GM10248 (cell line): ENCODE measurements around the gene MROH9.

Source experiments
- CTCF ChIA-PET: fragments of 300-600 bp; sonication (Branson Sonifier 250); formaldehyde crosslinking; extraction: SDS; loops from one replicate; lab custom pipeline; 2021; ENCODE audit warnings: antibody characterized with exemption; lab: Yijun Ruan, JAX
- POLR2A ChIA-PET: fragments of 350-650 bp; sonication (Branson Sonifier 250); formaldehyde crosslinking; extraction: SDS; loops from one replicate; lab custom pipeline; 2020; ENCODE audit warnings: antibody characterized with exemption; lab: Yijun Ruan, JAX
- DNase-seq: peaks from one replicate; pipeline ENCODE4 v3.0.0; 2012; ENCODE audit errors: extremely low spot score
- TF ChIP-seq, protein P1 (sequence below): IDR thresholded peaks from 2 replicates; pipeline ENCODE4 v1.5.1; 2012; ENCODE audit warnings: mild to moderate bottlenecking, low read depth; ENCODE audit errors: extremely low read depth, missing control alignments, control extremely low read depth

Gene MROH9

DNA sequence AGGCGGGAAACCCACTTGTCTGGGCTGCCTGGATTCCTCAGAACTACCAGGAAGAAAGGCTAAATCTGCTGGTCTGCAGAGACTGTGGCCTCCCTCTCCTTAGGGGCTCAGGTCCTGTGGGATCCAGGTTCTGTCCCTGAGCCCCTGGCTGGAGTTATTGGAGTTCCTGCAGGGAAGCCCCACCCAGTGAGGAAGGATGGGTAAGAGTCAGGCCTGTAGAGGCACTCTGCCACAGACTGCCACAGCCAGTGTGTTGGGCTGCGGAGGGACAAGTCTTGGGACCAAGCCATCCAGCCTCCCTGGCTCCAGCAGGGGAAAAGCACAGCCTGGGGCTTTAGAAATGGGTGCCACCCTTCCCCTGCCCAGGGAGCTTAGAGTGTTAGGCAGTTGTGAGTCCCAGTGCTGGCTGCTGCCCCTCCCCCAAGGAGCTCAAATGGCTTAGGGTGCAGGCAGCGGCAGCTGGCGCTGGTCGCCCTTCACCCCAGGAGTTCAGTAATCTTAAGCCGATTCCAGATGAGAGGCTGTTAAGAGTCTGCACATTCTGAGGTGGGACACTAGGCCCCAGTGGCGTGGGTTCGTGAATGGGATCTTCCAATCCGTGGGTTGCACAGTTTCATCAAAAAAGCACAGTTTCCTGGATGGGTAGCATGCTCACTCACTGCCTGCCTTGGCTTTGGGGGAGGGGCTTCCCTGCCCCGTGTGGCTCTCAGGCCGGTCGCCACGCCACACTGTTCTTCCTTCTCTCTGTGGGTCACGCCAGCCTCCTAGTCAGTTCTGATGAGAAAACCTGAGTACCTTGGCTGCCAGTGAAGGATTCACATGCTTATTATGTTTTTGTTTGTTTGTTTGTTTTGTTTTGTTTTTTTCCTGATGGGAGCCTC is 97.7 kb downstream of the MROH9 start:
- ChIA-PET POLR2A (no interaction called here), CTCF (no interaction called here)
- TF ChIP-seq, protein P1, sequence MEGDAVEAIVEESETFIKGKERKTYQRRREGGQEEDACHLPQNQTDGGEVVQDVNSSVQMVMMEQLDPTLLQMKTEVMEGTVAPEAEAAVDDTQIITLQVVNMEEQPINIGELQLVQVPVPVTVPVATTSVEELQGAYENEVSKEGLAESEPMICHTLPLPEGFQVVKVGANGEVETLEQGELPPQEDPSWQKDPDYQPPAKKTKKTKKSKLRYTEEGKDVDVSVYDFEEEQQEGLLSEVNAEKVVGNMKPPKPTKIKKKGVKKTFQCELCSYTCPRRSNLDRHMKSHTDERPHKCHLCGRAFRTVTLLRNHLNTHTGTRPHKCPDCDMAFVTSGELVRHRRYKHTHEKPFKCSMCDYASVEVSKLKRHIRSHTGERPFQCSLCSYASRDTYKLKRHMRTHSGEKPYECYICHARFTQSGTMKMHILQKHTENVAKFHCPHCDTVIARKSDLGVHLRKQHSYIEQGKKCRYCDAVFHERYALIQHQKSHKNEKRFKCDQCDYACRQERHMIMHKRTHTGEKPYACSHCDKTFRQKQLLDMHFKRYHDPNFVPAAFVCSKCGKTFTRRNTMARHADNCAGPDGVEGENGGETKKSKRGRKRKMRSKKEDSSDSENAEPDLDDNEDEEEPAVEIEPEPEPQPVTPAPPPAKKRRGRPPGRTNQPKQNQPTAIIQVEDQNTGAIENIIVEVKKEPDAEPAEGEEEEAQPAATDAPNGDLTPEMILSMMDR: no peak
- DNase-seq: no peak

DNA sequence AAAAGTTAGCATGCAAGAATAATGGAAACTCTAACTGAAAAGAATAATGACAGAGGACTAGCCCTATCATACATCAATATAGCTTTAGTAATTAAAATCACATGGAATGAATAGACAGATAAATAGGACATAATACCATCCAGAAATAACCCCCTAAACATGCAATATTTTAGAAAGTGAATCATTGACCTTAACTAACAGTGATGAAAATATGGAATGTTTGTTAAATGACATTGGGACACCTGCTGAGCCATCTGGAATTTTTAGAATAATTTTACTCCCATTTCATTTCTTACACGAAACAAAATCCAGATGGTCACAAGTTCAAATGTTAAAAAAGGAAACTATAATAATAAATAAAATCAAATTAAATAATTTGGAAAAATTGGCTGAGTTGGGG is 102.3 kb downstream of the MROH9 start:
- DNase-seq: no peak
- POLR2A ChIA-PET: no interaction called here
- TF ChIP-seq, protein P1: no peak
- CTCF ChIA-PET: no interaction called here

DNA sequence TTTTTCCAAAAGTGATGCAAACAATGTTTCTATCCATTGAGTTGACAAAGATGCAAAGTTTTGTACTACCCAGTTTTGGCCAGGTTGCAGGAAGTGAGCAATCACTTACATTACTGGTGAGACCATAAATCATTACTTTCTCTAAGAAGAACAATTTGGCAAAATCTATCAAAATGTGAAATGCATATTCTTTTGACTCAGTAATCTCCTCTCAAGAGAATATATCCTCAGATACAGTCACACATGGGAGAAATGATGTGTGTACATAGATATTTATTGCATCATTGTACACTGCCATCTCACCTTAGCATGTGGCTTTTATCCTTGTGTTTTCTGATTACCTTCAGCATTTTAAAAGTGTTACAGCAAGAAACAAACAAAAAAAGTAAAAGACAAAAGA is 103.0 kb downstream of the MROH9 start:
- POLR2A ChIA-PET: no interaction called here
- no peak for DNase-seq
- TF ChIP-seq, protein P1: no peak
- CTCF ChIA-PET: no interaction called here

DNA sequence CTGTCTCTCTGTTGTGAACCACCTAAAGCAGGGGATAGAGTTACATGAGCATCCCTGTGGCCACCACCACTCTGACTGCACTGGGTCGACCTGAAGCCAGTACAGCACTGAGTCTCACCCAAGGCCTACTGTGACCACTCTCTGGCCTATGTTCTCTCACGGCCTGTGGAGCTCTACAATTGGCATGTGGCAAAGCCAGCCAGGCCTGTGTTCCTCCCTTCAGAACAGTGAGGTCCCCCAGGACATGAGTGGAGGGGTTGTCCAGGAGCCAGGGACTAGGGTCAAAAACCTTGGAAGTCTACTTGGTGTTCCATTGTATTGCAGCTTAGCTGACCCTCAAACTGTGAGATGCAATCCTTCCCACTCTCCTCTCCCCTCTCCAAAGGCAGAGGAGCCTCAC is 112.7 kb downstream of the MROH9 start:
- TF ChIP-seq, protein P1: no peak
- POLR2A ChIA-PET: no interaction called here
- CTCF ChIA-PET: no interaction called here
- no peak for DNase-seq

DNA sequence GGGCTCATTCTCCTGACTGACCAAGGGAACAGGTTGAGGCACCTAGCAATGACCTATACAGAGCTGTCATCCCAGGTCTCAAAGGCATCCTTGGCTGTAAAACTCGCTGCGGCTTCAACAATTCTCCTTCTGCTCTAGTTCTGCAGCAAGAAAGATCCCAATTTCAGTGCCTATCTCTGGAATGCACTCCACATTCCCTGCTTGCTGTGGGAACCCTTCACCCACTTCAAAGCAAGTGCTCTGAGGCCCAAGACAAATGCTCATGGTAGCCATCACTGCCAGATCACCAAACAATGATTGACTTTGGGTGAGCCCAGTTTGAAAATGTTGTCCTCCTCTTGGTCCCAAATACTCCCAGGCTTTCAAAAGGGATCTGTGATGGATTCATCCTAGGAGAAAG is 117.6 kb downstream of the MROH9 start:
- CTCF ChIA-PET: interaction anchor here (1.3 kb wide), 1 partner anchor 49 kb away, joined by 3 read pairs; no protein-coding TSS in a partner anchor
- DNase-seq: no peak
- TF ChIP-seq, protein P1: no peak

DNA sequence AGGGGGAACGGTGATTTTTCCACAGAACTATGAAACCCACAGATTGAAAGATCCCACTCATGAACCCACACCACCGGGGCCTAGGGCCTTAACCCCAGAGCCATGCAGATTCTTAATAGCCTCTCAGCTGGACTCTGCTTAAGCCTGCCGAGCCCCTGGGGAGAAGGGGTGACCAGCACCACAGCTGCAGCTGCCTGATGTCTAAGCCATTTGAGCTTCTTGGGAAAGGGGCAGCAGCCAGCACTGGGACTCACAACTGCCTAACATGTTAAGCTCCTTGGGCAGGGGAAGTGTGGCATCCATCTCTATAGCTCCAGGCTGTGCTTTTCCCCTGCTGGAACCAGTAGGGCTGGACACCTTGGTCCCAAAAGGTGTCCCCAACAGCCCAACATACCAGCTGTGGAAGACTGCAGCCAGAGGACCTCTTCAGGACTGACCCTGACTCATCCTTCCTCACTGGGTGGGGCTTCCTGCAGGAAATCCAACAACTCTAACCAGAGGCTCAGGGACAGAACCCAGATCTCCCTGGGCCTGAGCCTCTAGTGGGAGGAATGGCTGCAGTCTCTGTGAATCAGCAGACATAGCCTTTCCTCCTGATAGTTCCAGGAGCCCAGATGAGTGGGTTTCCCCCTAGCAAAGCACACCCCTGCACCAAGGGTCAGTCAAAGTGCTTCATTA is 120.8 kb downstream of the MROH9 start:
- ChIA-PET CTCF (interaction anchor here (1.6 kb wide), 1 partner anchor 25 kb away, joined by 3 read pairs; no protein-coding TSS in a partner anchor), POLR2A (no interaction called here)
- no peak for DNase-seq
- TF ChIP-seq, protein P1: no peak

More for the DNA sequence above, 117.6 kb downstream of the MROH9 start:
- POLR2A ChIA-PET: no interaction called here
